HepG2 (cell line): ENCODE results near the gene PCIF1. TPM values are rescaled to one million over a fixed set of nuclear protein-coding genes. Genes with fewer than 3 reads are reported as not detected.

ENCODE experiments used
- FOXJ3 ChIP-seq: sonication (generic); formaldehyde crosslinking; IDR thresholded peaks from 2 replicates; pipeline ENCODE4 v1.4.0; 2020; ENCODE audit warnings: missing genetic modification reagents, mild to moderate bottlenecking, borderline replicate concordance
- GABPA ChIP-seq, 2 experiments: IDR thresholded peaks; 2 replicates each; pipeline ENCODE4 v1.6.1; 2011 to 2016; ENCODE audit warnings: low read depth in 2 of 2, low read length in 1 of 2, missing biosample characterization in 1 of 2, missing genetic modification characterization in 1 of 2
- GFI1 ChIP-seq: sonication (generic); formaldehyde crosslinking; IDR thresholded peaks from 2 replicates; pipeline ENCODE4 v1.5.0; 2020; ENCODE audit warnings: missing genetic modification reagents, mild to moderate bottlenecking, borderline replicate concordance
- HHEX ChIP-seq: IDR thresholded peaks from 2 replicates; pipeline ENCODE4 v1.6.1; 2016; ENCODE audit warnings: control low read depth
- KLF6 ChIP-seq: IDR thresholded peaks from 2 replicates; pipeline ENCODE4 v1.8.0; 2016; ENCODE audit warnings: missing biosample characterization, missing genetic modification reagents
- MAF1 ChIP-seq: sonication (generic); formaldehyde crosslinking; IDR thresholded peaks from 2 replicates; pipeline ENCODE4 v1.5.0; 2020; ENCODE audit warnings: missing genetic modification reagents, borderline replicate concordance
- MED13 ChIP-seq: sonication (generic); formaldehyde crosslinking; IDR thresholded peaks from 2 replicates; pipeline ENCODE4 v1.5.0; 2020; ENCODE audit warnings: missing genetic modification reagents
- MXD1 ChIP-seq: sonication (generic); formaldehyde crosslinking; IDR thresholded peaks from 2 replicates; pipeline ENCODE4 v1.4.0; 2020; ENCODE audit warnings: mild to moderate bottlenecking, missing genetic modification reagents
- NPAS2 ChIP-seq: sonication (generic); formaldehyde crosslinking; IDR thresholded peaks from 2 replicates; pipeline ENCODE4 v1.8.0; 2022; ENCODE audit warnings: mild to moderate bottlenecking, missing genetic modification reagents, borderline replicate concordance
- PBX2 ChIP-seq: IDR thresholded peaks from 2 replicates; pipeline ENCODE4 v1.6.1; 2016; ENCODE audit warnings: control low read depth
- PHF8 ChIP-seq: sonication (generic); formaldehyde crosslinking; IDR thresholded peaks from 2 replicates; pipeline ENCODE4 v1.5.0; 2020; ENCODE audit warnings: missing genetic modification reagents
- PRMT3 ChIP-seq: sonication (generic); formaldehyde crosslinking; IDR thresholded peaks from 2 replicates; pipeline ENCODE4 v1.8.1; 2022; ENCODE audit warnings: low read depth, mild to moderate bottlenecking, moderate library complexity, missing genetic modification reagents, borderline replicate concordance
- SAP130 ChIP-seq: IDR thresholded peaks from 2 replicates; pipeline ENCODE4 v1.6.1; 2016; ENCODE audit warnings: low read depth
- TAF1 ChIP-seq: sonication (generic); formaldehyde crosslinking; IDR thresholded peaks from 2 replicates; pipeline ENCODE4 v1.4.0; 2020; ENCODE audit warnings: missing genetic modification reagents
- ZBTB21 ChIP-seq: sonication (generic); formaldehyde crosslinking; IDR thresholded peaks from 2 replicates; pipeline ENCODE4 v1.4.0; 2020; ENCODE audit warnings: missing genetic modification reagents
- ZBTB38 ChIP-seq: sonication (generic); formaldehyde crosslinking; IDR thresholded peaks from 2 replicates; pipeline ENCODE4 v1.5.1; 2020; ENCODE audit warnings: mild to moderate bottlenecking, missing genetic modification reagents
- ZIK1 ChIP-seq: sonication (generic); formaldehyde crosslinking; IDR thresholded peaks from 2 replicates; pipeline ENCODE4 v1.5.0; 2020; ENCODE audit warnings: mild to moderate bottlenecking, low read depth, missing genetic modification reagents, borderline replicate concordance
- ZNF33A ChIP-seq: sonication (generic); formaldehyde crosslinking; IDR thresholded peaks from 2 replicates; pipeline ENCODE4 v1.5.1; 2020; ENCODE audit warnings: missing genetic modification reagents, mild to moderate bottlenecking, moderate library complexity, borderline replicate concordance
- ZNF484 ChIP-seq: sonication (generic); formaldehyde crosslinking; IDR thresholded peaks from 2 replicates; pipeline ENCODE4 v1.5.1; 2020; ENCODE audit warnings: mild to moderate bottlenecking, low read depth, missing genetic modification reagents, borderline replicate concordance
- ZNF513 ChIP-seq: sonication (generic); formaldehyde crosslinking; conservative IDR thresholded peaks from 2 replicates; pipeline ENCODE4 v1.5.0; 2020; ENCODE audit warnings: missing genetic modification reagents
- ZNF597 ChIP-seq: sonication (generic); formaldehyde crosslinking; IDR thresholded peaks from 2 replicates; pipeline ENCODE4 v1.5.0; 2020; ENCODE audit warnings: missing genetic modification reagents
- ZNF691 ChIP-seq: sonication (generic); formaldehyde crosslinking; IDR thresholded peaks from 2 replicates; pipeline ENCODE4 v1.4.0; 2020; ENCODE audit warnings: missing genetic modification reagents, low read depth, mild to moderate bottlenecking, borderline replicate concordance
- ZNF878 ChIP-seq: sonication (generic); formaldehyde crosslinking; IDR thresholded peaks from 2 replicates; pipeline ENCODE4 v1.8.1; 2023; ENCODE audit warnings: mild to moderate bottlenecking, missing genetic modification reagents, moderate library complexity
- polyA plus RNA-seq, 8 experiments: library from polyadenylated mRNA; depleted of rRNA in 3 of 8; stranded (reverse) in 7 of 8; unstranded in 1 of 8; fragments of >200 nt; fragmentation: Illumina TruSeq in 4 of 8; extraction: Trizol in 4 of 8; gene quantifications; 2 replicates each; pipeline versions ENCODE4 v1.2.1 to v1.2.3, GENCODE V29; 2011 to 2016; ENCODE audit warnings: low read depth in 4 of 8, missing spikeins in 1 of 8, mixed read lengths in 1 of 8; ENCODE audit not compliant: insufficient read depth in 1 of 8
- total RNA-seq, 5 experiments: library from RNA; depleted of rRNA; stranded (reverse); fragments of >200 nt; fragmentation: Illumina TruSeq; extraction: Trizol; gene quantifications; 2 replicates each; pipeline ENCODE4 v1.2.3, GENCODE V29; 2016; ENCODE audit warnings: low read depth in 1 of 5

The PCIF1 gene
- total and polyA plus RNA-seq, 2 of the 13 experiments (the other 11 are each of a cell fraction or from before 2014, with no cell fraction given), result 20.9 to 24.4 TPM

- TF ChIP-seq FOXJ3 (CRISPR knock-in tag) (no peak), PHF8 (CRISPR knock-in tag) (no peak), TAF1 (CRISPR knock-in tag) (no peak), MAF1 (CRISPR knock-in tag) (no peak), ZNF878 (no peak), MXD1 (0 out of 2 replicates have a peak, but pooled peaks have one; percentile 94), PBX2 (CRISPR knock-in tag) (no peak), ZNF484 (CRISPR knock-in tag) (0 out of 2 replicates have a peak, but pooled peaks have one; percentile 93), ZNF33A (peak; percentile 98), HHEX (CRISPR knock-in tag) (no peak), ZBTB38 (CRISPR knock-in tag) (no peak), ZNF513 (CRISPR knock-in tag) (no peak), SAP130 (CRISPR knock-in tag) (no peak), PRMT3 (CRISPR knock-in tag) (0 out of 2 replicates have a peak, but pooled peaks have one; percentile 26), GABPA (IDR thresholded peaks at IDR 0.05; ENCODE audit: low read depth, low read length) (no peak), GABPA (CRISPR knock-in tag; IDR thresholded peaks at IDR 0.05; ENCODE audit: low read depth) (peak; percentile 70), KLF6 (CRISPR knock-in tag) (no peak), NPAS2 (CRISPR knock-in tag) (0 out of 2 replicates have a peak, but pooled peaks have one; percentile 23), ZIK1 (no peak), ZBTB21 (no peak), ZNF691 (no peak; the same call in 1 of the 2 replicates), ZNF597 (CRISPR knock-in tag) (no peak), MED13 (CRISPR knock-in tag) (0 out of 2 replicates have a peak, but pooled peaks have one; percentile 15), GFI1 (CRISPR knock-in tag) (peak; percentile 64; the same call in 1 of the 2 replicates)
Measured at GRCh38 chr20:45934046-45934585, 367 bp upstream of the PCIF1 start (continued).
